Measurements from ENCODE around the gene STX12.

DNA sequence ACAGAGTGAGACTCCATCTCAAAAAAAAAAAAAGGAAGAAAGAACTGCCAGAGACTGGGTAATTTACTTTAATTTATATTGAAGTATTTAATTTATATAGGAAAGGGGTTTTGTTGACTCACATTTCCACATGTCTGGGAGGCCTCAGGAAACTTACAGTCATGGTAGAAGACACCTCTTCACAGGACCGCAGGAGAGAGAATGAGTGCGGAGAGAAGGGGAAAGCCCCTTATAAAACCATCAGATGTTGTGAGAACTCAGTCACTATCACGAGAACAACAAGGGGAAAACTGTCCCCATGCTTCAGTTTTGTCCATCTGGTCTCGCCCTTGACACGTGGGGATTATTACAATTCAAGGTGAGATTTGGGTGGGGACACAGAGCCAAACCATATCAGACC is 31.8 kb downstream of the STX12 start:
- TF ChIP-seq CREB1 (CRISPR knock-in tag; IDR thresholded peaks at IDR 0.05; ENCODE audit: low read depth) = no peak
- TF ChIP-seq, protein P1, sequence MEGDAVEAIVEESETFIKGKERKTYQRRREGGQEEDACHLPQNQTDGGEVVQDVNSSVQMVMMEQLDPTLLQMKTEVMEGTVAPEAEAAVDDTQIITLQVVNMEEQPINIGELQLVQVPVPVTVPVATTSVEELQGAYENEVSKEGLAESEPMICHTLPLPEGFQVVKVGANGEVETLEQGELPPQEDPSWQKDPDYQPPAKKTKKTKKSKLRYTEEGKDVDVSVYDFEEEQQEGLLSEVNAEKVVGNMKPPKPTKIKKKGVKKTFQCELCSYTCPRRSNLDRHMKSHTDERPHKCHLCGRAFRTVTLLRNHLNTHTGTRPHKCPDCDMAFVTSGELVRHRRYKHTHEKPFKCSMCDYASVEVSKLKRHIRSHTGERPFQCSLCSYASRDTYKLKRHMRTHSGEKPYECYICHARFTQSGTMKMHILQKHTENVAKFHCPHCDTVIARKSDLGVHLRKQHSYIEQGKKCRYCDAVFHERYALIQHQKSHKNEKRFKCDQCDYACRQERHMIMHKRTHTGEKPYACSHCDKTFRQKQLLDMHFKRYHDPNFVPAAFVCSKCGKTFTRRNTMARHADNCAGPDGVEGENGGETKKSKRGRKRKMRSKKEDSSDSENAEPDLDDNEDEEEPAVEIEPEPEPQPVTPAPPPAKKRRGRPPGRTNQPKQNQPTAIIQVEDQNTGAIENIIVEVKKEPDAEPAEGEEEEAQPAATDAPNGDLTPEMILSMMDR (conservative IDR thresholded peaks at IDR 0.05; ENCODE audit: low read depth in 2 of 2) = no peak
- no peak for TF ChIP-seq POLR2AphosphoS5 (IDR thresholded peaks at IDR 0.05; ENCODE audit: low read depth)
- no peak for TF ChIP-seq EZH2 (IDR thresholded peaks at IDR 0.05; ENCODE audit: low read depth, unreplicated experiment)
- TF ChIP-seq EZH2phosphoT487 (IDR thresholded peaks at IDR 0.05; ENCODE audit: unreplicated experiment) = no peak
- TF ChIP-seq JUNB (IDR thresholded peaks at IDR 0.05; ENCODE audit: unreplicated experiment) = no peak
- TF ChIP-seq, protein P2, sequence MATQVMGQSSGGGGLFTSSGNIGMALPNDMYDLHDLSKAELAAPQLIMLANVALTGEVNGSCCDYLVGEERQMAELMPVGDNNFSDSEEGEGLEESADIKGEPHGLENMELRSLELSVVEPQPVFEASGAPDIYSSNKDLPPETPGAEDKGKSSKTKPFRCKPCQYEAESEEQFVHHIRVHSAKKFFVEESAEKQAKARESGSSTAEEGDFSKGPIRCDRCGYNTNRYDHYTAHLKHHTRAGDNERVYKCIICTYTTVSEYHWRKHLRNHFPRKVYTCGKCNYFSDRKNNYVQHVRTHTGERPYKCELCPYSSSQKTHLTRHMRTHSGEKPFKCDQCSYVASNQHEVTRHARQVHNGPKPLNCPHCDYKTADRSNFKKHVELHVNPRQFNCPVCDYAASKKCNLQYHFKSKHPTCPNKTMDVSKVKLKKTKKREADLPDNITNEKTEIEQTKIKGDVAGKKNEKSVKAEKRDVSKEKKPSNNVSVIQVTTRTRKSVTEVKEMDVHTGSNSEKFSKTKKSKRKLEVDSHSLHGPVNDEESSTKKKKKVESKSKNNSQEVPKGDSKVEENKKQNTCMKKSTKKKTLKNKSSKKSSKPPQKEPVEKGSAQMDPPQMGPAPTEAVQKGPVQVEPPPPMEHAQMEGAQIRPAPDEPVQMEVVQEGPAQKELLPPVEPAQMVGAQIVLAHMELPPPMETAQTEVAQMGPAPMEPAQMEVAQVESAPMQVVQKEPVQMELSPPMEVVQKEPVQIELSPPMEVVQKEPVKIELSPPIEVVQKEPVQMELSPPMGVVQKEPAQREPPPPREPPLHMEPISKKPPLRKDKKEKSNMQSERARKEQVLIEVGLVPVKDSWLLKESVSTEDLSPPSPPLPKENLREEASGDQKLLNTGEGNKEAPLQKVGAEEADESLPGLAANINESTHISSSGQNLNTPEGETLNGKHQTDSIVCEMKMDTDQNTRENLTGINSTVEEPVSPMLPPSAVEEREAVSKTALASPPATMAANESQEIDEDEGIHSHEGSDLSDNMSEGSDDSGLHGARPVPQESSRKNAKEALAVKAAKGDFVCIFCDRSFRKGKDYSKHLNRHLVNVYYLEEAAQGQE (IDR thresholded peaks at IDR 0.05; ENCODE audit: unreplicated experiment) = no peak
- TF ChIP-seq, protein P3, sequence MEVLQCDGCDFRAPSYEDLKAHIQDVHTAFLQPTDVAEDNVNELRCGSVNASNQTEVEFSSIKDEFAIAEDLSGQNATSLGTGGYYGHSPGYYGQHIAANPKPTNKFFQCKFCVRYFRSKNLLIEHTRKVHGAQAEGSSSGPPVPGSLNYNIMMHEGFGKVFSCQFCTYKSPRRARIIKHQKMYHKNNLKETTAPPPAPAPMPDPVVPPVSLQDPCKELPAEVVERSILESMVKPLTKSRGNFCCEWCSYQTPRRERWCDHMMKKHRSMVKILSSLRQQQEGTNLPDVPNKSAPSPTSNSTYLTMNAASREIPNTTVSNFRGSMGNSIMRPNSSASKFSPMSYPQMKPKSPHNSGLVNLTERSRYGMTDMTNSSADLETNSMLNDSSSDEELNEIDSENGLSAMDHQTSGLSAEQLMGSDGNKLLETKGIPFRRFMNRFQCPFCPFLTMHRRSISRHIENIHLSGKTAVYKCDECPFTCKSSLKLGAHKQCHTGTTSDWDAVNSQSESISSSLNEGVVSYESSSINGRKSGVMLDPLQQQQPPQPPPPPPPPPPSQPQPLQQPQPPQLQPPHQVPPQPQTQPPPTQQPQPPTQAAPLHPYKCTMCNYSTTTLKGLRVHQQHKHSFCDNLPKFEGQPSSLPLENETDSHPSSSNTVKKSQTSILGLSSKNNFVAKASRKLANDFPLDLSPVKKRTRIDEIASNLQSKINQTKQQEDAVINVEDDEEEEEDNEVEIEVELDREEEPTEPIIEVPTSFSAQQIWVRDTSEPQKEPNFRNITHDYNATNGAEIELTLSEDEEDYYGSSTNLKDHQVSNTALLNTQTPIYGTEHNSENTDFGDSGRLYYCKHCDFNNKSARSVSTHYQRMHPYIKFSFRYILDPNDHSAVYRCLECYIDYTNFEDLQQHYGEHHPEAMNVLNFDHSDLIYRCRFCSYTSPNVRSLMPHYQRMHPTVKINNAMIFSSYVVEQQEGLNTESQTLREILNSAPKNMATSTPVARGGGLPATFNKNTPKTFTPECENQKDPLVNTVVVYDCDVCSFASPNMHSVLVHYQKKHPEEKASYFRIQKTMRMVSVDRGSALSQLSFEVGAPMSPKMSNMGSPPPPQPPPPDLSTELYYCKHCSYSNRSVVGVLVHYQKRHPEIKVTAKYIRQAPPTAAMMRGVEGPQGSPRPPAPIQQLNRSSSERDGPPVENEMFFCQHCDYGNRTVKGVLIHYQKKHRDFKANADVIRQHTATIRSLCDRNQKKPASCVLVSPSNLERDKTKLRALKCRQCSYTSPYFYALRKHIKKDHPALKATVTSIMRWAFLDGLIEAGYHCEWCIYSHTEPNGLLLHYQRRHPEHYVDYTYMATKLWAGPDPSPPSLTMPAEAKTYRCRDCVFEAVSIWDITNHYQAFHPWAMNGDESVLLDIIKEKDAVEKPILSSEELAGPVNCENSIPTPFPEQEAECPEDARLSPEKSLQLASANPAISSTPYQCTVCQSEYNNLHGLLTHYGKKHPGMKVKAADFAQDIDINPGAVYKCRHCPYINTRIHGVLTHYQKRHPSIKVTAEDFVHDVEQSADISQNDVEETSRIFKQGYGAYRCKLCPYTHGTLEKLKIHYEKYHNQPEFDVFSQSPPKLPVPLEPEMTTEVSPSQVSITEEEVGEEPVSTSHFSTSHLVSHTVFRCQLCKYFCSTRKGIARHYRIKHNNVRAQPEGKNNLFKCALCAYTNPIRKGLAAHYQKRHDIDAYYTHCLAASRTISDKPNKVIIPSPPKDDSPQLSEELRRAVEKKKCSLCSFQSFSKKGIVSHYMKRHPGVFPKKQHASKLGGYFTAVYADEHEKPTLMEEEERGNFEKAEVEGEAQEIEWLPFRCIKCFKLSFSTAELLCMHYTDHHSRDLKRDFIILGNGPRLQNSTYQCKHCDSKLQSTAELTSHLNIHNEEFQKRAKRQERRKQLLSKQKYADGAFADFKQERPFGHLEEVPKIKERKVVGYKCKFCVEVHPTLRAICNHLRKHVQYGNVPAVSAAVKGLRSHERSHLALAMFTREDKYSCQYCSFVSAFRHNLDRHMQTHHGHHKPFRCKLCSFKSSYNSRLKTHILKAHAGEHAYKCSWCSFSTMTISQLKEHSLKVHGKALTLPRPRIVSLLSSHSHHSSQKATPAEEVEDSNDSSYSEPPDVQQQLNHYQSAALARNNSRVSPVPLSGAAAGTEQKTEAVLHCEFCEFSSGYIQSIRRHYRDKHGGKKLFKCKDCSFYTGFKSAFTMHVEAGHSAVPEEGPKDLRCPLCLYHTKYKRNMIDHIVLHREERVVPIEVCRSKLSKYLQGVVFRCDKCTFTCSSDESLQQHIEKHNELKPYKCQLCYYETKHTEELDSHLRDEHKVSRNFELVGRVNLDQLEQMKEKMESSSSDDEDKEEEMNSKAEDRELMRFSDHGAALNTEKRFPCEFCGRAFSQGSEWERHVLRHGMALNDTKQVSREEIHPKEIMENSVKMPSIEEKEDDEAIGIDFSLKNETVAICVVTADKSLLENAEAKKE (CRISPR knock-in tag; IDR thresholded peaks at IDR 0.05) = no peak
- TF ChIP-seq ZNF331 (CRISPR knock-in tag; IDR thresholded peaks at IDR 0.05; ENCODE audit: low read depth) = no peak
- no peak for TF ChIP-seq ZNF114 (CRISPR knock-in tag; IDR thresholded peaks at IDR 0.05)
- no peak for TF ChIP-seq NANOG (IDR thresholded peaks at IDR 0.05; ENCODE audit: borderline replicate concordance)
- TF ChIP-seq, protein P4, sequence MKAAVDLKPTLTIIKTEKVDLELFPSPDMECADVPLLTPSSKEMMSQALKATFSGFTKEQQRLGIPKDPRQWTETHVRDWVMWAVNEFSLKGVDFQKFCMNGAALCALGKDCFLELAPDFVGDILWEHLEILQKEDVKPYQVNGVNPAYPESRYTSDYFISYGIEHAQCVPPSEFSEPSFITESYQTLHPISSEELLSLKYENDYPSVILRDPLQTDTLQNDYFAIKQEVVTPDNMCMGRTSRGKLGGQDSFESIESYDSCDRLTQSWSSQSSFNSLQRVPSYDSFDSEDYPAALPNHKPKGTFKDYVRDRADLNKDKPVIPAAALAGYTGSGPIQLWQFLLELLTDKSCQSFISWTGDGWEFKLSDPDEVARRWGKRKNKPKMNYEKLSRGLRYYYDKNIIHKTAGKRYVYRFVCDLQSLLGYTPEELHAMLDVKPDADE (IDR thresholded peaks at IDR 0.05) = no peak
- no peak for TF ChIP-seq STAT1 (IDR thresholded peaks at IDR 0.05; ENCODE audit: unreplicated experiment)

Data from GM23338 (cell line).